Stimulated activated CD4-positive, alpha-beta T cell treated with anti-CD3 and anti-CD28 coated beads, TNF-alpha, amount 100 ng/mL, for 1 hour (primary cell): Measurements from ENCODE around the gene FHDC1.

Source experiments
- DNase-seq, 3 donors: peaks; one replicate each; pipeline ENCODE4 v3.0.0-alpha.2; 2020; ENCODE audit warnings: low read depth in 3 of 3, low spot score in 1 of 3

FHDC1 gene

GRCh38 chr4:152976212-152976761 is 40.2 kb downstream of the FHDC1 start:
- no peak for DNase-seq

GRCh38 chr4:152979731-152980330 is 43.7 kb downstream of the FHDC1 start:
- no peak for DNase-seq

DNA sequence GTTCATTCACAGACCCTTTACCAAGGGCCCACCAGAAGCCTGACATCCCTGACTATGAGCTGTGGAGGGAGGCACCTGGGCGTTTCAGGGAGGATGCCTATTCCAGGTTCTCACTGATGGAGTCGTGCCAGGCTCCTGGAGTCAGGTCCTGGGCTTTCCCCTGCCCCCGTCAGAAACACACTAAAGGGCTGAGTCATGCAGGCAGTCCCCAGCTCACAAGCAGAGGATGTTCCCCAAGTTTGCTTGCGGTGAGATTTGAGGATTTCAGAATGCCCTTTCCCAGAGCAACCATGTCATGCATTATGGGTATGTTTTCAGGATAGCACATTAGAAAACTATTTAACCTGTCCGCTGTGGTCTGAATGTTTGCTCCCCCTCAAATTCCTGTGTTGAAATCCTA is 45.2 kb downstream of the FHDC1 start:
- no peak for DNase-seq

GRCh38 chr4:152981842-152982241 is 45.7 kb downstream of the FHDC1 start:
- DNase-seq = no peak

- DNase-seq = no peak
These were observed 47.1 kb downstream of the FHDC1 start for GRCh38 chr4:152983221-152983620.

DNA sequence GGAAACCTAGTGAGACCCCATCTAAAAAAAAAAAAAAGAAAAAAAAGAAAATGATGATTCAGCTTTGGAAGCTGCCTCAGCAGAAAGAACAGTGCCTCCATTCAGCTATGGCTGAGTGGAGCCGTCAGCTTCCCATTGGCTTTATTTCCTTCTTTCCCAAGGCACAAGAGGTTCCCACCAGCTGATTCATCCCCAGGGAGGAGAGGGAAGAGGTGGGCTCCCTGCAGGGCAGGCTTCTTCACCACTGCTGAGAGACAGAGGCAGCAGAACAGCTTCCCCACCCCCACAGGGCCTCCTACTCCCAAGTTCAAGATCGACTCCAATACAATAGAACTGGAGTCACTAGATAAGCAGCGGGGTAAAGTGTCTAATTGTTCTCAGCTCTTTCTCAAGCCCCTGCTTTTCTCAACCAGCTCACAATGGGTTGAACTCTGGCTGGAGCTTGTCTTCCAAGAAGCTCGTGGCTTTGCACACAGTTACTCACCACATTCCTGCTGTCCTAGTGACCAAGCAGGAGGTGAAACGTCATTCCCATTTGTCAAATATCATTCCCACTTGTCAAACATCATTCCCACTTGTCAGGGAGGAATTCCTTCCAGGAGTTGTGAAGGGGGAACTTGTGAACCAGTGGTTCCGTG is 47.8 kb downstream of the FHDC1 start:
- no peak for DNase-seq

DNA sequence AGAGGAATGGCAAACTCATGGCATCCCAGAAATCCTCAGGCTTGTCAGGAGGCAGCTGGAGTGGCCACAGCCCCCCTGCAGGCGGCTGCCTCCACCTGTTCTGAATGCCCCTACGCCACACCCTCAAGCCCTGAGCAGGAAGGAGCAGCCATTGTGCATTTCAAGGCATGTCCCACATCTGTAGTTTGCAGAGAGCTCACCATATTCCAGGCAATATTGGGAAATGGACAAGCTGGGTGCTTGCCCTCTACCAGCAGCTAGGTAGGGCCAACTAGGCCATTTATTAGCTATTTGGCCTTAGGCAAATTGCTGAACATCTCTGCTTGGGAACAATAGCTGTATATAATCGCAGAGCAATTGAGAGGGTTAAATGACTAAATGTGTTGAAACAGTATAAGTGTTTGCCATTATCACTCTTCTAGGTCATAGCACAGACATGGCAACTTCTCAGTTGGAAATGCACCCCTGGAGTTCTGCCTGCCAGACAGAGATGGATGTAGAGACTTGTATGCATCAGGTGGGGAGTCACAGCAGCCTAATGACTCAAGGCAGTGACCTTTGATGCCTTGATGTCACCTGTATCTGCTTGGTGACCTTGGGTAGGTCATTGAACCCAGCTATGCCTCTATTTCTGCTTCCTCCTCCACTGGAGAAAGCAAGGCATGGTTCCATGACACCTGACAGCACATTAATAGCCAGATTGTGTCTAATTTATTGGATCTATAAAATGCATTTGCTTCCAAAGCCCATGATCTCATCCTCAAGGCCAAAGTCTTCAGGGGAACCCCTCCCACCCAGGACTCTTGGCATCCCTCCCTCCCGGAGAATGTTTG is 52.8 kb downstream of the FHDC1 start:
- no peak for DNase-seq

DNA sequence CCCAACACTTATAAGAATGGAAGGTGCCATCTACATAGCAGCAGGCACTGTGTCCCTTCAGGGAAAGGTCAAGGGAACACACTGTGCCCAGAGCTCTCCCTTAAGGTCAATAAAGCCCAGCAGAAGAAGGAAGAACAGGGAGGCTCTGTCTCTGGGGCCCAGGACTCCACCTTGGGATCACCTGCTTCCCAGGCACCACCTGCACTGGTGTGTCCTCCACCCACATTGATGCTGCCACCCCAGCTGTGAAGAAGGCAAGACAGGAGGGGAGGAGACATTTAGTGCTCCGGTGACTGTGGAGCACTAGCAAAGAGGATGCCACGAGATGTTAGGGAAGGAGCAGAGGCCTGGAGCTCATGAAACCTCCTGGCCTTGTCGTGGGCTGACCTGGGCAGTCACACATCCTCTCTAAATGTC is 53.4 kb downstream of the FHDC1 start:
- no peak for DNase-seq

GRCh38 chr4:152990471-152991131 is 54.5 kb downstream of the FHDC1 start:
- no peak for DNase-seq

DNA sequence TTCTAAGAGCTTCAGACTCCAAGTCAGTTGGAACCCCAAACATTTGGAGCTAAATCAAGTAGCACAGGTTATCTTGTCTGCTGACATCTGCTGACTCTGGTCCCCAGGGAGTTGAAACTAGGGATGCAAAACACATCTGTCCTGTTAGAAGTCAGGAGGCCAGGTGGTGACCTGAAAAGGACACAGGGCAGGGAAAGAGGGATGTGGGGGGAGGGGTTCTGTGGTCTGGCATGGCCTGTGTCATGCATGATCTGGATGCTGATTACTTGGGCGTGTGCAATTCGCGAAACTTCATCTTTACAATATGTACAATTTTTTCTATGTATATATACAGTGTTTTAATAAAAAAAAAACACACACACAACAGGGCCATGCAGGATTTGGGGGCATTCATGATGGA is 55.3 kb downstream of the FHDC1 start:
- no peak for DNase-seq

GRCh38 chr4:152992027-152992426 is 55.9 kb downstream of the FHDC1 start:
- DNase-seq = no peak

- no peak for DNase-seq
These were observed 56.3 kb downstream of the FHDC1 start for GRCh38 chr4:152992466-152992865.

GRCh38 chr4:152994038-152994437 is 57.9 kb downstream of the FHDC1 start:
- no peak for DNase-seq

DNA sequence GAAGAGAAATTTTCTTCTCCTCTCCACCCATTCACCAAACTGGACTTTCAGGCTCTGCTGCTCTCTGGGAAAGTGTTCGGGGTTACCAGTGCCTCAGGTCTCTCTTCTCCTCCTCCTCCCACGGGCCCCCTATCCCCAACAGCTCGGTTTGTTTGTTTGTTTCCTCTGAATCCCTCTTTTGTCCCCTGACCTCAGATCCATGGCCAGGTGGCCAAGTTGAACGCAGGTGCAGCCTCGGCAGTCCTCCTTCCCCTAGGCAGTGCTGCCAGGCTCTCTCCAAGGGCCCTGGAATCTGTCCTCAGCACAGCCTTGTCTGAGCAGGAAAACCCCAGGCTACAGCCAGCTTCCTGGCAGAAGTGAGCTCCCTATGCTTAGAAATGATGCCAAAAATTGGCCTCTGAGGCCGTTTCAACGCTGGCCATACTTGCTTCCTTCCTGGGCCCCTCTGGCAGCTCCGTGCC is 60.0 kb downstream of the FHDC1 start:
- no peak for DNase-seq

- no peak for DNase-seq
These were observed 60.5 kb downstream of the FHDC1 start for GRCh38 chr4:152996672-152997071.

- no peak for DNase-seq
These were observed 61.2 kb downstream of the FHDC1 start for GRCh38 chr4:152997288-152997687.

DNA sequence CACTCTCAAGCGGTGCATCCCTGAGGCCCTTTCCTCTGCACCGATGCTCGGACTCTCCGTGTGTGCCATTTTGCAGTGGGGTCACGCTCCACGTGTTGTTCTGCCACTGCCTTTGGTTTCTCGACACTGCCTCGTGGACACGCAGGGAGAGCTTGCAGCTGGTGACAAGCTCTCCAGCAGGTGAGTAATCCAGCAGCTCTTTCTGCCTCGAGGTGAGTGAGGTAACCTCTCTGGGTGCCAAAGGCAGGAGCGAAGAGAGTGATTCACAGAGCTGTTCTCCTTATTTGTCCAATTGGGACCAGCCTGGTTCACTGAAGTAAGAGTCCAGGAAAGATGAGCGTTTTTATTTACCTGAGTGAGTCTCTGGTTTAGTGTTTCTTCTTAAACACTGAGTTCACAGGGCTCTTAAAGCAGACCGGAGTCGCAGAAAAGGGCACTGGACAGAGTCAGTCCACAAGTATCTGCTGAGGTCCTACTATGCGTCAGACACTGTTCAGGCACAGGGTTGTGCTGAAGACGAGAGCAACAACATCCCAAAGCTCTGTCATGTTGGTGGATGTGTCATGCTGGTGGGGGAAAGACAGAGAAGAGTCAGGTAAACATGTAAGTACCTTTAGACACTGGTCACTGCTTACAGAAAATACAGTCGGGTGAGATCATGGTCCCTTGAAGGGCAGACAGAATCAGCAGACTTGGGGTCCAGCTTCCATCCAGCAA is 61.8 kb downstream of the FHDC1 start:
- no peak for DNase-seq

DNA sequence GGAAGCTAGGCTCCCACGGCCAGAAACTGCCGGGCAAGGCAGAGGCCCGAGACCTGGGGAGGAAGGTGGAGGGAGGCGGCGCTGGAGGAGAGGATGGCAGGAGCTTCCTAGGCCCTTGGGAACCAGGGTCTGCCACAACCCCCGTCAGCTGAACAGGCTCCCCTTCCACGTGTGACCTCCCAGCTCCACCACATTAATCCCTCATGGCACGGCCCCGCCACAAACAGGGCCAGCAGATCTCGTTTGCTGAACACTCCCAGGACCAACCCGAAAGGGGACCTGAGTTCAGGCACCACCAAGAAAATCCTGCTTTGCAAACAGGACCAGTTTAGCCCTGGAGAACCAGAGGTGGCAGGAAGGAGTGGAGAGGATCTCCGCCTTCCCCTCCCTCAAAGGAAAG is 62.7 kb downstream of the FHDC1 start:
- DNase-seq = no peak

GRCh38 chr4:152999346-153000075 is 63.4 kb downstream of the FHDC1 start:
- no peak for DNase-seq

GRCh38 chr4:153000076-153000420 is 63.9 kb downstream of the FHDC1 start:
- no peak for DNase-seq
